Stimulated activated CD4-positive, alpha-beta T cell treated with anti-CD3 and anti-CD28 coated beads, Interleukin-12 subunit alpha, Interleukin-12 subunit beta, amount 100 ng/mL, for 4 hours (primary cell): Measurements from ENCODE around the gene DDAH1.

Experiments
- DNase-seq: peaks from one replicate; pipeline ENCODE4 v3.0.0-alpha.2; 2020

Gene DDAH1

GRCh38 chr1:85295006-85295431 is 169.9 kb downstream of the DDAH1 start:
- DNase-seq: no peak

GRCh38 chr1:85290826-85291225 is 174.1 kb downstream of the DDAH1 start:
- no peak for DNase-seq

GRCh38 chr1:85289848-85290335 is 175.1 kb downstream of the DDAH1 start:
- no peak for DNase-seq

- no peak for DNase-seq
Measured at GRCh38 chr1:85289207-85289847, 175.6 kb downstream of the DDAH1 start.

- DNase-seq: no peak
Measured at GRCh38 chr1:85284202-85284601, 180.8 kb downstream of the DDAH1 start.

GRCh38 chr1:85283475-85284199 is 181.3 kb downstream of the DDAH1 start:
- no peak for DNase-seq

GRCh38 chr1:85282424-85282823 is 182.5 kb downstream of the DDAH1 start:
- DNase-seq: no peak

GRCh38 chr1:85280636-85281035 is 184.3 kb downstream of the DDAH1 start:
- DNase-seq: no peak

- DNase-seq: no peak
Measured at GRCh38 chr1:85279458-85280080, 185.4 kb downstream of the DDAH1 start.

- DNase-seq: no peak
Measured at GRCh38 chr1:85278853-85279314, 186.1 kb downstream of the DDAH1 start.

- no peak for DNase-seq
Measured at GRCh38 chr1:85277802-85278201, 187.2 kb downstream of the DDAH1 start.

- no peak for DNase-seq
Measured at GRCh38 chr1:85276978-85277639, 187.8 kb downstream of the DDAH1 start.

GRCh38 chr1:85276215-85276977 is 188.6 kb downstream of the DDAH1 start, which contains the start of gene BCL10:
BCL10 (minus strand) TSS chr1:85276632; CDS start chr1:85276352, 280 bp downstream.
- DNase-seq: peak; percentile 96

GRCh38 chr1:85275701-85276214 is 189.2 kb downstream of the DDAH1 start:
- DNase-seq: no peak

GRCh38 chr1:85274969-85275453 is 189.9 kb downstream of the DDAH1 start:
- DNase-seq: no peak

GRCh38 chr1:85273397-85273796 is 191.6 kb downstream of the DDAH1 start:
- DNase-seq: no peak

GRCh38 chr1:85268801-85269585 is 196.0 kb downstream of the DDAH1 start:
- DNase-seq: no peak
